Stimulated activated CD4-positive, alpha-beta T cell treated with anti-CD3 and anti-CD28 coated beads, TNF-alpha, amount 100 ng/mL, for 24 hours (primary cell): ENCODE measurements around the gene CNBP.
"Not testable (repeated sequence)": the region's sequence is repeated elsewhere in the genome, so short reads cannot be mapped to it uniquely, and the experiment has no call there.

ENCODE experiments used
- DNase-seq, 3 experiments: peaks; one replicate each; pipeline ENCODE4 v3.0.0-alpha.2; 2020; ENCODE audit warnings: low read depth in 3 of 3

CNBP gene

GRCh38 chr3:129183569-129184395 lies at the start of gene CNBP:
TSS of gene CNBP (minus strand) at chr3:129183896. CDS start at chr3:129171757, 12,139 bp downstream.
- DNase-seq = peak; percentile 85 to 91 (median 85)

GRCh38 chr3:129231331-129232119 lies 47.8 kb upstream of the CNBP start:
- no peak for DNase-seq

GRCh38 chr3:129230311-129231019 lies 46.8 kb upstream of the CNBP start:
- no peak for DNase-seq

- no peak for DNase-seq
Measured at GRCh38 chr3:129228891-129229585, 45.3 kb upstream of the CNBP start.

- no peak for DNase-seq
Measured at GRCh38 chr3:129226374-129226773, 42.7 kb upstream of the CNBP start.

- no peak for DNase-seq
Measured at GRCh38 chr3:129224984-129225393, 41.3 kb upstream of the CNBP start.

GRCh38 chr3:129224387-129224786 lies 40.7 kb upstream of the CNBP start:
- DNase-seq = not testable (repeated sequence)

GRCh38 chr3:129218742-129219141 lies 35.0 kb upstream of the CNBP start:
- no peak for DNase-seq

- DNase-seq = no peak
Measured at GRCh38 chr3:129213238-129213637, 29.5 kb upstream of the CNBP start.

- DNase-seq = no peak
Measured at GRCh38 chr3:129211772-129212171, 28.1 kb upstream of the CNBP start.

GRCh38 chr3:129211345-129211744 lies 27.6 kb upstream of the CNBP start:
- DNase-seq = no peak

- DNase-seq = no peak
Measured at GRCh38 chr3:129207479-129207878, 23.8 kb upstream of the CNBP start.

GRCh38 chr3:129205109-129205832 lies 21.6 kb upstream of the CNBP start:
- no peak for DNase-seq

GRCh38 chr3:129204473-129204872 lies 20.8 kb upstream of the CNBP start:
- DNase-seq = no peak

- no peak for DNase-seq
Measured at GRCh38 chr3:129199366-129199765, 15.7 kb upstream of the CNBP start.

- no peak for DNase-seq
Measured at GRCh38 chr3:129197321-129197720, 13.6 kb upstream of the CNBP start.

GRCh38 chr3:129196601-129197000 lies 12.9 kb upstream of the CNBP start:
- DNase-seq = no peak

GRCh38 chr3:129195731-129196256 lies 12.1 kb upstream of the CNBP start:
- no peak for DNase-seq

- not testable (repeated sequence) for DNase-seq
Measured at GRCh38 chr3:129189793-129190192, 6.1 kb upstream of the CNBP start.

GRCh38 chr3:129187857-129188256 lies 4.2 kb upstream of the CNBP start:
- no peak for DNase-seq

GRCh38 chr3:129185783-129186182 lies 2.1 kb upstream of the CNBP start:
- DNase-seq = no peak
